Activated CD4-positive, CD25-positive, alpha-beta regulatory T cell (primary cell): Measurements from ENCODE around the gene TMEM176A.

Source experiments
- DNase-seq, 4 experiments: peaks; one replicate each; lab custom pipeline; 2025; lab: John Stamatoyannopoulos, UW

Gene TMEM176A

DNA sequence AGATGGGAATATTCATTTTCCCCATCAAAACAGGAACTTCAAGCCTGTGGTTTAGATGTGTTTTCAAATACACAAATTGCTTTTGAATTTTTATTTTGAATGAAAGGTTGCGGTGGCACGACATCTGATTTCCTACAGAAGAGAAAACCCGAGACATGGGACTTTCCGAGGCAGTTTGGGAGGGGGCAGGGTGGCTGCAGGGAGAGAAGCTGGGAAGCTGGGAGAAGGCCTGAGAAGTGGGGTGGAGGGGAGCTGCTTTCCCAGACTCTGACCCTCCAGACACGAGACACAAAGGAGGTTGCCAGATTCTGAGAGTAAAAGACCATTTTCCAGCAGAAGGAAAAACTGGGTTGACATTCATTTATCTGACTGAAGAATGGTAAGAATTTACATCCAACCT, 19.6 kb downstream of the TMEM176A start:
- no peak for DNase-seq

DNA sequence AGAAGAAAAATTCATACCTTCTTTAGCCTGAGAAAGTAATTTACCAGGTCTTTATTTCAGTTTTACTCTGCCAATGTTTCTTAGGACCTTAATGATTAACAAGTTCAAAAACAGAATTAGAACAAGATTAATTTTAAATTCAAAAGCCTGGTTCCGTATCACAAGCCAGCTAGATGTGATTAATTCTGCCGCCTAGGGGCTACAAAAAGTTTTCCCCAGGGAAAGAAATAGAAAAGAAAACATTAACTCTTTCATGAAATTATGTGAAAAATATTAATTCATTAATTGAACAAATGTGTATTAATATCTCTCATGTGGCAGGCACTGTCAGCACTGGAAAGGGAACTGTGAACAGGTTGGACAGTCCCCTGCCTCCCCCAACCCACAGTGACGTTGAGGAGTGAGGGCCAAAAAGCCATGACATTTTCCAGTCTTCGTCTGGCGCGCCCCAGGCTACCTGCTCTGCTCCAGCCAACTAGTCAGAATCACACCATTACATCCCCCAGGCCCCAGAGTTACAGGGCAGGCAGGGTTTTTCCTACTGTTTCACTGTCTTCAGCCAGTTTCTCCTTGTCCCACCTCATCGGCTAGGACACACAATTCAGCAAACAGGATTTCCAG, 20.1 kb downstream of the TMEM176A start:
- DNase-seq = no peak

- DNase-seq = no peak
Measured at GRCh38 chr7:150823043-150823442, 22.5 kb downstream of the TMEM176A start.

DNA sequence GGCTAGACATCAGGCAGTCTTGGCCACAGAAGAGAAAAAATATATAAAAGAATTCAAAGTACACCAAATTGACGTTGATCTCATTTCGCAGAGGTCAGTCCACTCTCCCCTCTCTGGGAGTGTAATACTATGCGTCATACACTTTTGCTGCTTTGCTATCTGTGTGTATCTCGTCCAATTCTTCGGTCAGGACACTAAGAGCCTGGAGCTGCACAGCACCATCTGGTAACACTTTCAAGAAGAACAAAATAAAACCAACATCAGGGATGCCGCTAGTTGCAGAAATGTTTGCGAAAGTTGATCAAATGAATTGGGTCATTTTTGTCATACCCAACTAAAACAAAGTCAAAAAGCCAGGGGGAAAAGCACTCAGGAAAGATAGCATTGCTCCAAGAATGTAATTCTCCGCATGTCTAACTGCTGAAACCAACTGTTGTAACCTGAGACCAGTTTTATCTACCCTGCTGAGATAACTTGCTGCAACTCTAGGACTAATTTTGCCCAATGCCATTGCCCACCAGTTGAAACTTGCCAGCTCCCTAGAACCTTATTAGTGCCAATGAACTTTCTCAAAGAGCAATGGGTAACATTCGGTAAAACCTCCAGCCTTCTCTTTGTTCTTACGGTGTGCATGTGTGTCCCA, 23.0 kb downstream of the TMEM176A start:
- no peak for DNase-seq

DNA sequence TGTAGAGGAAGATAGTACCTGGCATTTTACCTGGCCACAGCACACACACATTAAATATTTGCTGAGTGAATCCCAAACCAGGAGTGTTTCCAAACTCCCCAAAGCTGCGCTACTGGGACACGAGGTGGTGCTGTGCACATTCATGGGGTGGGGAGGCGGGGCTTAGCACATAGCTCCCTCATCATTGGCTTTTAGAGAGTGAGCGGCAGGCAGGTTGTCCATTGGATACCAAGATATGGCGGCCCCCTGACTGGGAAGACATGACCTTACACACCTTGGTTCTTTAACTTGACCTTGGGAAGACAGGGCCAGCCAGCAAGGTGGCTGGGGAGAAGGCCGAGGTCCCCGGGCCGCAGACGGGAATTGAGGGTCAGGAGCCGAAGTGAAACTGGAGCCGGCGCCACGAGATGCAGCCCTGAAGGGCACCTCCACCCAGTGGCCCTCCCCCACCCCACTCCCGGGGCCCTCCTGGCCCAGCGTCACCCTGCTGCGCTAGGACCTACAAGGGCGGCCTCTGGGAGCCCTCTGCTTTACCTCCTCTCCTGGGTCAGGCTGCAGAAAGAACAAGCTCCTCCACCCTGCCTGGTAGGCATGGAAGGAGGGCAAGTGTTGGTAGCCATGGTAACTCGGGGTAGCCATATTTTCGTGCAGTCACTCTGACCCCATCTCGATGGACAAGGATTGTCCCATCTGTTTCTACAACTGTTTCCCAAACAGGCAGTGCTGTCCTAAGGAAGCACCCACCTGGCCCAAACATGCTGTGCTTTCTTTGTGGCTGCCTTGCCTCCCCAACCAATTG, 24.0 kb downstream of the TMEM176A start:
- no peak for DNase-seq

GRCh38 chr7:150826061-150826849, 25.7 kb downstream of the TMEM176A start:
- no peak for DNase-seq

DNA sequence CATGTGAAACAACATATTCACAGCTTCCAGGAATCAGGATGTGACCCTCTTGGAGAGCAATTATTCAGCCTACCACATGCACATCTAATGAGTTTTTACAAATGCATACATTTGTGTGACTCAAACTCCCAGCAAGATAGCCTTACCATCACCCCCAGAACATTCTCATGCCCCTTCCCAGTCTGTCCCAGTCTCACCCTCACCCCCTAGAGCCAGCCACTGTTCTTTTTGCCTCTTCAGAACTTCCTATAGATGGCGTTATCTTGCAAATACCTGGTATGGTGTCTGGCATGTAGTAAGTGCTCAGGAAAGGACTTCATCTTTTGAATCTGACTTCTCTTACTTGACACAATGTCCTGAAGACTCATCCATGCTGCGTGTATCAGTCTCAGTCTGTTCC, 27.8 kb downstream of the TMEM176A start:
- DNase-seq = no peak

GRCh38 chr7:150829426-150829825, 28.9 kb downstream of the TMEM176A start:
- DNase-seq = no peak

- DNase-seq = no peak
Measured at GRCh38 chr7:150830937-150831336, 30.4 kb downstream of the TMEM176A start.

DNA sequence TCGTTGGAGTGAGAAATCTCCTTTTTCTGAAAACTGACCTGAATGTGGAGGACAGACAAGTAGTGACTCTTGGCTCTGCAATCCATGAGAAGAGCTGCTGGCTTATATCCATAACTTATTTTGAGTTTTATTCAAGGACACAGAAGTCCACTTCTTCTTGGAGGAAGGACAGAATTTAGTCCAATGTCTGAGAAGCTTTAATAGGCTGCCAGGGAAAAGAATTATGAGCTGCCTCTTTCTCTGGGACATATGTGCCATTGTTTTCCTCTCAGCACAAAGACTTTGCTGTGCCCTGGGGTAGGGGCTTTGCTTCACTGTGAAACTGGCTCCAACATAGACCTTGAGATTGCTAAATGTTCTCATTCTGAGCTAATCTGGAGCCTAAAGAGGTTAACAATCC, 31.3 kb downstream of the TMEM176A start:
- DNase-seq = no peak

DNA sequence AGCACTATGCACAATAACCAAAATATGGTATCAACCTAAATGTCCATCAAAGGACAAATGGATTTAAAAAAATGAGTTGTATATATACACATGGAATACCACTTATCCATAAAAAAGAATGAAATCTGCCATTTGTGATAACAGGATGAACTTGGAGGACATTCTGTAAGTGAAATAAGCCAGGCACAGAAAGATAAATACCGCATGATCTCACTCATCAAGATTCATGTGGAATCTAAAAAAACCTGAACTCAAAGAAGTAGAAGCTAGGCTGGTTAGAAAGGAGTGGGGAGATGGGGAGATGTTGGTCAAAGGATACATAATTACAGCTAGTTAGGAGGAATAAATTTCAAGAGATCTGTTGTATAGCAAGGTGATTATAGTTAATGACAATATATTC, 34.5 kb downstream of the TMEM176A start:
- DNase-seq = no peak

GRCh38 chr7:150835702-150836280, 35.2 kb downstream of the TMEM176A start:
- no peak for DNase-seq

DNA sequence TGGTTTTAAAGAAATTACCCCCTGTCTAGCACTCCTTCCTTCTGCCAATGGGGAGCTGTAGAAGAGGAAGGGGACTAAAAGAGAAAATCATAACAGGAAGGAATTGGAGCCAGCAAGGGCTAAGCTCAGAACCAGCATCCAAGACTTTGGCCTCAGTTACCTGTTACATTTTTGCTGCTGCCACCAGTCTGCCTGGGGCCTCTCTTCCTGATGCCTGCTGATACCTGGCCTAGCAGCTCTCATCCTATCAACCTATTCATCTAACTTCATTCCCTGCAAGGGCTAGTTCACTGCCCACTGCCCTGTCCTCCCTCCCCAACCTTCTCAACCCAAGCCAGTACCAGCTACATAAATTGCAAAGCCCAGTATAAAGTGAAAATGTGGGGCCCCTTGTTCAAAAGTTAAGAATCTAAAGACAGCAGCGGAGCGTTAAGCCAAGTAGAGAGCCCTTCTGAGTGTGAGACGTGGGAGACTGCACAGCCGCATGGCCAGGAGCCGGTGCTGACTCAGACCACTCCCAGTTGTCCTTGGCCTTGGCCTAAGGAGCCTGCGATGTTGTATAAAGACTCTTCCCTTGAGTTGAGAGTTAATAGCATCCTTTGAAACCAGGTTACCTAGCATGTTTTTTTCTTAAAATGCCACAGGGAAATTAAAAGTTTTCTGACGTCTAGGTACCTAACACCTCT, 38.5 kb downstream of the TMEM176A start:
- DNase-seq = no peak

- DNase-seq = no peak
Measured at GRCh38 chr7:150842018-150842417, 41.4 kb downstream of the TMEM176A start.

- no peak for DNase-seq
Measured at GRCh38 chr7:150842716-150843115, 42.1 kb downstream of the TMEM176A start.

DNA sequence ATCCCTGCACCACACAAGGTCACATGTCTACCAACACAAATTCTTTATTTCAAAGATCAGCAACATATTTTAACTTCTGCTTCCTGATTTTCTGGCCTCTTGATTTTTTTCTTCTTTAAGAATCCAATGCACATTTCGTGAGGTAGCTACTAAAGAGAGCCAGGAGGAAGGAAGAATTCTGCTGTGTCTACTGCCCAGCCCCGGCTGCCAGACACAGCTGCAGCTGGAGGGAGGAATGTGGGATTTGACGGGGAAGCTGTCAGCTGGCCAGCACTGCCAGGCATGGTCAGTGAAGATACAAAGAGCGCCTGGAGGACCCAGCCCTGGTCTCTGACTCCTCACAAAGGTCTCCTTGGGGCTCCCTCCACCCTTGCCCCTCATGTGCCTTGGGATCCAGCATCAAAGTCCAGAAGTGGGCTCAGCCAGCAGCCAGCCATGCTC, 44.9 kb downstream of the TMEM176A start:
- no peak for DNase-seq

DNA sequence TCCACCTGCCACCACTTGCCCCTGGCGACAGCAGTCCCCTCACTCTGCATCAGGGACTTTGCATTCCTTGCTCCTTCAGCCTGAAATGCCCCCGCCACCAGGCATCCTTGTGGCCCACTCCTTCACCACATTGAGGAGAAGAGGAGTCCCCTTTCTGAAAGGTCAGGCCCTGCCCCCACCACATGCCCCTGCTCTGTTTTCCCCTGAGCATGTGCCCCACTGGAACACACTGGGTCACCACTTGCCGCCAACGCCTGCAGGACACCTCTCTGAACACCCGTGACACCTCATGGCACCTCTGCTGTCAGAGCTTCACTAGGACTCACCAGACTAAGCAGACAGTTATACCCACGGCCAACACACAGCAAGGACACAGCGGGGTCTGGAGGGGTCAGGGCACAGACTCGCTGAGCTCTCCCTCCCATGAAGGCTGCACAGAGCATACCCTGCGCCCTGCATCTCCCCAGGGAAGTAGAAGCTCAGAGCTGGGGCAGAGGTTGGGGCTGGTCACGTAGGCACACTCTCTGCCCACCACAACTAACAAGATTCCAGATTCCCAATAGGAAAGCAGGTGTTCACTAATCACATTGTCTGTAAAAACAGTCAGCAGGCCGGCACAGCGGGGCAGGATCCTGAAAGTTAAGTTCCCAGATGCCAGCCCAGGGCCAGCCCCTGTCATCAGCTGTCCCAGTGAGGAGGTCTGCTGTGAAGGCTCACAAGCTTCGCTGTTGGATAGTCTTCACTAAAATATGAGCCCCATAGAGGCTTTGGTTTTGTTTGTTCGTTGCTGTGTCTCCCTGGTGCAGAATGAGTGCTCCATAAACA, 45.9 kb downstream of the TMEM176A start:
- no peak for DNase-seq

- DNase-seq = no peak
Measured at GRCh38 chr7:150847536-150847935, 47.0 kb downstream of the TMEM176A start.

DNA sequence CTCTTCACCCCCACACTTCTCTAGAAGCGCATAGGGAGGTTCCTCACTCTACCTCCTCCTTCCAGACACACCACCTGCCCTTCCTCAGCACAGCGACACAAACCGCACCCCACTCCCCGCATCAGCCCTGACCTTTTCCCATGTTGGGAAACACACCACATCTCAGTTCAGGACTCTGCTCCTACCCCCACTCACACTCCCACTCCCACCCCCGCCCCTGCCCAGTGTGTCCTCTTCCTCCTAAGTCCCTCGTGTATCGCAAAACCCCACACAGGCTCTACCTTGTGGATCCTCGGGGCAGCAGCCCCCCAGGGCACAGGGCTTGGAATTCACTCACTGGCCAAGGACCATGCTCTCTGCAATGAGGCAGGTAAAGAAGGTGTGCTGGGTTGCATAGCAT, 47.5 kb downstream of the TMEM176A start:
- DNase-seq = no peak

DNA sequence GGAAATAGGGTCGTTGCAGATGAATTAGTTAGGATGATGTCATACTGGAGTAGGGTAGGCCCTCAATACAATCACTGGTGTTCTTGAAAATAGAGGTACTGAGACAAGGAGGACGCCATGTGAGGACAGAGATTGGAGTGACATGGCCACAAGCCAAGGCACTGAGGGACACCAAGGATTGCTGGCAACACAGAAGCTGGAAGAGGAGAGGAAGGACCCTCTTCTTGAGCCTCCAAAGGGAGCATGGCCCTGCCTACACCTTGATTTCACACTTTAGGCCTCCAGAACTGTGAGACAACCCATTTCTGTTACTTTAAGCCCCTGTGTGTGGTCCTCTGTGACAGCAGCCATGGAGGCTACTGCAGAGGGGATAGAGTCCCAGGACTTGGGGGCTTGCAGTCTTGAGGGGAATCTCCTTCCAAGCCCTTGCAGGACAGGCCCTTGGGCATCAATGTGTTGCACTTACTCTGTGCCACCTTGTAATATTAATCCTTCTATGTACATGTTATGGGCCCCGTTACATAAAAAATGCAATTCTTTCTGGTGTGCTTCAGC, 48.1 kb downstream of the TMEM176A start:
- no peak for DNase-seq
